C4-2B (cell line): ENCODE data around the gene VAPA.

Source experiments
- H3K27ac ChIP-seq: fragments of 450-650 bp; 2 replicates; pipeline ENCODE4 v1.5.1; 2017
- ZFX ChIP-seq: fragments of 450-650 bp; IDR thresholded peaks from 2 replicates; pipeline ENCODE4 v1.6.1; 2017
- TF ChIP-seq, protein P1 (sequence below): fragments of 450-650 bp; conservative IDR thresholded peaks from 2 replicates; pipeline ENCODE4 v1.5.1; 2017; ENCODE audit warnings: mild to moderate bottlenecking

The VAPA gene

DNA sequence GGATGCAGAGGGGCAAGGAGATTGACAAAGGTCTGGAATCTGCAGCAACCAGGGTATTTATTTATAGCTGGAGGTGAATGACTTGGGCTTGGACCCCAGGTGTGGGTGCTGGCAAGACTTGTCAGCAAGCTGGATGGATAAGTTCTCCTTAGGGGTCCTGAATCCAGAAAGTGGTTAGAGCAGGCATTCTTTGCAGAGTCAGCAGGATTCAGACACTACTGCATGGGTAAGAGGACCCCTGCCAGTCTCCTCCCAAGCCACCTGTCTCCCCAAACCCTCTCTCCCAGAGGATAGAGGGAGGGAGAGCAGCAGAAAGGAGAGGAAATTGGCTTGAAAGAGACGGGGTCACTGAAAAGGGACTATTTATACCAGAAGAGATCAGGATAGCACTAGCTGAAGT is 89.5 kb downstream of the VAPA start:
- H3K27ac ChIP-seq = no peak overlapping the region
- TF ChIP-seq, protein P1, sequence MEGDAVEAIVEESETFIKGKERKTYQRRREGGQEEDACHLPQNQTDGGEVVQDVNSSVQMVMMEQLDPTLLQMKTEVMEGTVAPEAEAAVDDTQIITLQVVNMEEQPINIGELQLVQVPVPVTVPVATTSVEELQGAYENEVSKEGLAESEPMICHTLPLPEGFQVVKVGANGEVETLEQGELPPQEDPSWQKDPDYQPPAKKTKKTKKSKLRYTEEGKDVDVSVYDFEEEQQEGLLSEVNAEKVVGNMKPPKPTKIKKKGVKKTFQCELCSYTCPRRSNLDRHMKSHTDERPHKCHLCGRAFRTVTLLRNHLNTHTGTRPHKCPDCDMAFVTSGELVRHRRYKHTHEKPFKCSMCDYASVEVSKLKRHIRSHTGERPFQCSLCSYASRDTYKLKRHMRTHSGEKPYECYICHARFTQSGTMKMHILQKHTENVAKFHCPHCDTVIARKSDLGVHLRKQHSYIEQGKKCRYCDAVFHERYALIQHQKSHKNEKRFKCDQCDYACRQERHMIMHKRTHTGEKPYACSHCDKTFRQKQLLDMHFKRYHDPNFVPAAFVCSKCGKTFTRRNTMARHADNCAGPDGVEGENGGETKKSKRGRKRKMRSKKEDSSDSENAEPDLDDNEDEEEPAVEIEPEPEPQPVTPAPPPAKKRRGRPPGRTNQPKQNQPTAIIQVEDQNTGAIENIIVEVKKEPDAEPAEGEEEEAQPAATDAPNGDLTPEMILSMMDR = no peak
- no peak for TF ChIP-seq ZFX

DNA sequence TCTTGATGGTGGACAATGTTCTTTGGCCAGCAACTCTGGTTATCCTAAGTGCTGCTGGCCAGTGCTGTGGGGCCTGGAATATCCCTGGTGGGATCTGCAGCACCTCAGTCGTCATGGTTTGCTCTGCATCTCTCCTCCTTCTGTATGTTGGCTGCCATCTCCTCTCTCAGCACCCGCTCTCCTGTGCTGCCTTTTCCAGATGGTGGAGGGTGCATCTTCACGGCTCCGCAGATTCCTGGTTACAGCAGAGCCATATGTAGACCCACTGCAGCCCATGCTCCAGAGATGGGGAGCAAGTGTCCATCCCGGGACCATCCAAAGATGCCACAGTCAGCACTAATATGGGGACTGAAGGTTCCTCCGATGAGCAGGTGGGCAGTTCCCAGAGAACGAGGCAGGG is 90.0 kb downstream of the VAPA start:
- no peak for TF ChIP-seq ZFX
- TF ChIP-seq, protein P1 = no peak

DNA sequence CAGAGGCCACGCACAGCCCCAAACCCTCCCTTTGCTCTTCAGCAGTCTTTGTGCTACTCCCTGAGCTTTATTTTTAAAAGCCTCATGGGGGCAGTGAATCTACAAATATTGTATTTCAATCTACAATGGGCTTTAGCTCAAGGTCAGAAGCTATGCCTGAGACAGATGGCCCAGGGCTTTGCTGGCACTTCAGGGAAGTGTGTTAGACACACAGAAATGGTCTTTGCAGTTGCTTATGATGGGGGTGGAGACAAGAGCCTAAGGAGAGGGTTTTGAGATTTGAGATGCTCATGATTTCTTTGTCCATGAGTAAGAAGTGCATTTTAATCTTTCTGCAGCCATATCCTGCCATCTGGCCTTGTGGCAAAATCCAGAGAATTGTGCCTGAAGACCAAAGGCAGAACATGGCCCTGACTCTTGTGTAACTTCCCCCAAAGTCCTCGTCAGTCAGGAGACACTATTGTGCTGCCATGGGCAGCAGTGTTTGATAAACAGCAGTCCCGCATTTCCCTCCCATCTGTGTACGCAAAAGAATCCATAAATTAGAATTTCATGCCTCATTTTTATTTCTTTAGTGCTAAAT is 92.6 kb downstream of the VAPA start:
- H3K27ac ChIP-seq = no peak overlapping the region
- TF ChIP-seq, protein P1 = peak; percentile 28
- TF ChIP-seq ZFX = no peak

More for the DNA sequence above, 90.0 kb downstream of the VAPA start:
- H3K27ac ChIP-seq = no peak overlapping the region

- TF ChIP-seq ZFX = no peak
- TF ChIP-seq, protein P1 = no peak
- no peak overlapping the region for H3K27ac ChIP-seq
Measured at GRCh38 chr18:10008006-10008647, 94.3 kb downstream of the VAPA start.
